ENCODE results near the gene ILDR1.

ILDR1 gene

DNA sequence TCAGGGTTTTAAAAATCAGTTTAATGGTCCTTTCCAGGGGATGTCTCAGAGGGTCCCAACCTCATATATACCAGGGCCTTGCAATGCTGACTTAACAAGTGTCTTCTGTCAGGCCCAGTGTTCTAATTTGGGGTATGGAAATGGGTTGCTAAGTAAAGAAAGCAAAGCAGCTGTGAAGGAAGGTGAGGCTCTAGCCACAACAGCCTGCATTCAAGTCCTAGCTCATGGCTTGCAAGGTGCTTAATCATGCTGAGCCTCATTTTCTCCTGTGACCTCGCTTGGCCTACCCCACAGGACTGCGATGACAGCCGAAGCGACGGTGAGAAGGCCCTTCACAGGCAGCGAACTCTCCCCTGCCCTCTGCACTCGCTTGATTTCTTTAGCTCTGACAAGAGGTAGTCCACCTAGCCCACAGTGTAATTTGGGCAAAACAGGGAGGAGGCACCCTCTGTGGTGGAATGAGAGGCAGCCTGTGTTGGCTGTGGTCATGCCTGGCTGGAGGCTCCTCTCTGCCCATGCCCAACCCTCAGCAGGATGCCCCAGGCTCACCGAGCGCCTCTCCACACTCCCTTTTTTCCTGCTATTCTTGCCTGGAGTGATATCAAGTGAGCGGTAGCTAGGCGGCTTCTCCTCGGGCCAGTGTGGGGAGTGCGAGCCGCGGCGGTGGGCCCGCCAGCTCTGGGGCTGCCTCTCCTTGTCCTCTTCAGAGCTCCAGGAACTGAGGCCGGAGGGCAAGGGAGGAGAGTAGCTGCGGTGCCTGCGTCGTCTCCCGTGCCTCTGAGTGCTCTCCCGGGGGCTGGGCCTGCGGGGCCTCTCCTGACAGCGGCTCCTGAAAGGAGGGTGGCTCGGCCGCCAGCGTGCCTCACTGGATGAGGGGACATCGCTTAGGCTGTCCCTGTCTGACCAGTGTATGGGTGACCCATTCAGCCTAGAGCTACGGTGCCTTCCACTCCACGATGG lies 29.2 kb downstream of the ILDR1 start:
- DNase-seq (ENCODE audit: low spot score), result no peak

DNA sequence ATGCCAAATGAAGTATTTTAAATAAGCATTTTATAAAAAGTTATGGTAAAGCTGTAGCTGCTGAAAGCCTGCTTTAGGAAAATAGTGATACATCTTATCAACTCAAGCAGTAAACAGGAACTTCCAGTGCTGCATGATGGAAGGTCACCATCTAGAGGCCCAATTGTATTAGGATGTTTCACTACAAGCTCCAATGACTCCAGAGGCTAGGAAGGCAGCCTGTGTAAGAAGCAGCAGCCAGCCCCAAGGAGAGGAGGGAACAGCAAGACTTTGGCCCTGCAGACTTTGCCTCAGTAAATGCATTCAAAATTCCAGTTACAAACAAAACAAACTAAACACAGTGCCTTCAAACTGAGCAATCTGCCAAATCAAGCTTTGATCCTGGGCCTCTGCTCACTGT lies 32.1 kb downstream of the ILDR1 start:
- DNase-seq (ENCODE audit: low spot score), result no peak

DNA sequence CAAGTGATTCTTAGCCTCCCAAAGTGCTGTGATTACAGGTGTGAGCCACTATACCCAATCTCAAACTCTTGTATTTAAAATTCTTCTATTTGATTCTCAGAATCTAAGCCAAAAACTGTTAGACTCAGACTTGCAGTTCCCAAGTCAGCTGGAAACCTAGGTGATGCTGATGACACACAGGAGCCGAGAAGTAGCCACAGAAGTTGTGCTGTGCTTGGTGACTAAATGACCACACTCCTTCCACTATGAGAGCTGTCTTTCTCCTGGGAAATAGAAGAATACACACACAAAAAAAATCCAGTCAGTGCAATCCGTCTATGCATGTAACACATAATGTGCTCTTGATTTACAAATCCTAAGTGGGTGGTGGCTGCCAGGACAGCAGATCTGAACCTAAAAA lies 33.9 kb downstream of the ILDR1 start:
- no peak for DNase-seq (ENCODE audit: low spot score)

DNA sequence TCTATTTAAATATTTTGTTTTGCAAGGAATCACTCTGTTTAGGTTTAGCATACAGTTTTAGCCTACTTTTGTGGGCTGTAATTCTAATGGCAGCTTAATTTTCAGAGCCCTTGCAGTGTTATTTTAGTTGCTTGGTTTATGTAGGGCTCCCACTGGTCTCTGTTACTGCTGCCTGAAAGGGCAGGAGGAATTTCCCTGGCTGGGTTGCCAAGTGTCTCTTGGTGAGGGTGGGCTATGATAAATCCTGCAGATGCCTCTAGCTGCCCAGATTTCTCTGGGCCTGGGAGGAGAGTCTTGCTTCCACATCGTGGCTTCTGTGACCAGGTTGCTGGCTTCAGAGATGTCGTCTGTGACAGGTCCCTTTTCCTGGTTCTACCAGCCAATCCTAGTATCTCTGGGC lies 36.2 kb downstream of the ILDR1 start:
- DNase-seq (ENCODE audit: low spot score), result no peak

DNA sequence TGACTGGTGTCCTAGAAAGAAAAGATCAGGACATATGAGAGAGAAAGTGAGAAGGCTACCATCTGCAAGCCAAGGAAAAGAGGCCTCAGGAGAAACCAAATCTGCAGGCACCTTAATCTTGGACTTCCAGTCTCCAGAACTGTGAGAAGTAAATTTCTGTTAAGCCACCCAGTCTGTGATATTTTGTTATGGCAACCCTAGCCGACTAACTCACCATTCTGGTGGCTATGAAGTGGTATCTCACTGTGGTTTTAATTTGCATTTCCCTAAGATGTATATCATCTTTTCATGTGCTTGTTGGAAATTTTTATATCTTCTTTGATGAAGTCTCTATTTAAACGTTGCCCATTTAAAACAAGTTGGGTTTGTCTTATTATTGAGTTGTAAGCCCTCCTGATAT lies 40.6 kb downstream of the ILDR1 start:
- no peak for DNase-seq (ENCODE audit: low spot score)

DNA sequence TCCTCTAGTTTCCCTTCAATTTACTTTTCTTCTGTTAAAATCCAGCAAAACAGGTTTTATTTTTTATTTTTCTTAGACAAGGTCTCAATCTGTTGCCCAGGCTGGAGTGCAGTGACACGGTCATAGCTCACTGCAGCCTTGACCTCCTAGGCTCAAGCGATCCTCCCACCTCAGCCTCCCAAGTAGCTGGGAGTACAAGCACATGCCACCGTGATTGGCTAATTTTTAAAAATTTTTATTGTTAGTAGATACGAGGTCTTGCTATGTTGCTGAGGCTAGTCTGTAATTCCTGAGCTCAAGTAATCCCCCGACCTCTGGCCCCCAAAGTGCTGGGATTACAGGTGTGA lies 41.6 kb downstream of the ILDR1 start:
- DNase-seq (ENCODE audit: low spot score), result no peak

DNA sequence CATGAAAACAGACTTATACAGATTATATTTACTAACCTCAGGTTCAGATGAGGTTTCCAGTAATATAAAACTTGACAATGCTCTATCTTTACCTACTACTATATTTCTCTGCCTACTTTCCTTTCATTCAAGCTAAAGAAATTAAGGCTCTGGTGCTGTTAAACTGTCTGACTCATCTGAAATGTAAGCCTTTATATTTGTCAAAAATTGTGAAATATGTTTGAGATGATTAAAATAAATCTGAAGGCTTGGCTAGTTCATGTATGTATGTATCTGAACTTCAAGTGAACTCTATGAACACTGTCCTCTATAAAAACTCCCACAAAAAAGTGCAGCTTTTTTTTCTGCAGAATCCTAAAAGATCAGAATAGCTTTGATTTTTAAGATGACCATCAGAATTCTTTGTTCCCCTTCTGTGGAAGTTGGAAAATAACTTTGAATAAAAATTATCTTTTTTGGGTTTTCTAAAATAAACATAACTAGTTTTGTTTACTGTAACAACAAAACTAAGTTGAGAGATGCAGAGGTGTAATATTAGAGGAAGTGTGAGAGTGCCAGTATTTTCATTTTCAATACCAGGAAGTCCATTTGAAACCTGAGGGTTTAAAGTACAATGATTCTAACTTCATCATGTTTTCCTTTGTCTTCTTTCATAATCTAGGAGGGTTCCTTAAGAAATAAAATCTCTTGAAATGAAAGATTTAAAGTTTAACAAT lies 42.2 kb downstream of the ILDR1 start:
- DNase-seq (ENCODE audit: low spot score), result no peak

DNA sequence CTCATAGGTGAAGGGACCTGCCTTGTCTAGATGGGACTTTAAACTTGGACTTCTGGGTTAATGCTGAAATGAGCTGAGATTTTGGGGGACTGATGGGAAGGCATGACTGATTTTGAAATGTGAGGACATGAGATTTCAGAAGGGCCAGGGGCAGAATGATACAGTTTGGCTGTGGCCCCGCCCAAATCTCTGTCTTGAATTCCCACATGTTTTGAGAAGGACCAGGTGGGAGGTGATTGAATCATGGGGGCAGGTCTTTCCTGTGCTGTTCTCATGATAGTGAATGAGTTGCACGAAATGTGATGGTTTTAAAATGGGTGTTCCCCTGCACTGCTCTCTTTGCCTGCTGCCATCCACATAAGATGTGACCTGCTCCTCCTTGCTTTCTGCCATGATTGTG lies 42.8 kb downstream of the ILDR1 start:
- no peak for DNase-seq (ENCODE audit: low spot score)

DNA sequence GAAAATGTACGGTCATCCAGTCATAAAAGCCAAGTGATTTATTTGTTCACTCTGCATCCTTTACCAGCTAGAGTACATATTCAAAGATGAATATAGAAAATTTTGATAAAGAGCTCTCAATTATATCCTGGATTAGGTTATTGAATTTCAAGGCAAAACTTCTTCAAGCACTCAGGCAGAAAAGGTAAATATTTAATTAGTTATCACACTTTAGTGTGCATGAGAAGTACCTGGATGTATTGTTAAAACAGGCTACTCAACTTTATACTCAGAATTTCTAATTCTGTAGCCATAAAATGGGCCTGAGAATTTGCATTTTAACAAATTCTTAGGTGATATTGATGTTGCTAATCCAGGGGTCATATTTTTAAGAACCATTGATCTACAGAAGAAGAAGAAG lies 45.3 kb downstream of the ILDR1 start:
- no peak for DNase-seq (ENCODE audit: low spot score)

DNA sequence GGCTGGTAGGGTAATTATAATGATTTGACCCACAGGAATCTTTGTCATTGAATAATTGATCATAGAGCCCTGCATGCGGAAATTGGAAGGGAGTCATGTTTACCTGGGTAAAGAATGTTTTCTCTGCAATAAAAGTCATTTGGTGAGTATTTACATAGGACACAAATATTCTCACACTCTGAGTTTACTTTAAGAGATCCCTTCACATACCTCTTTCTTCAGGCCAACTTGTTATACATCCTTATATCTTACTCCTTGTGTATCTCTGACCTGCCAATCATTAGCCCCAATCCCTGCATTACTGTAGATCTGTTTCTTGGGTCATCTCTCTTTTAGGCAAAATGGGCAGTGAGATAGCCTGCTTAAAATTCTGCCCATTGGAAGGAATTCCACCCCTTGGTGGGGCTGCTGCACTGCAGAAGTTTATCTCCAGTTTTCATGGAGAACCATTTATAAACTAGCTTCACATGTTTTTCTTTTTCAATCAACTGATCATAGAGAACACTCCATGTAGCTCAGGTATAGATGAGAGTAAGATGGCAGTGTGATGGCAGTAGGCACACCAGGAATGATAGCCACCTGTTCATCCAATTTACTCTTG lies 46.2 kb downstream of the ILDR1 start:
- DNase-seq (ENCODE audit: low spot score), result no peak

DNA sequence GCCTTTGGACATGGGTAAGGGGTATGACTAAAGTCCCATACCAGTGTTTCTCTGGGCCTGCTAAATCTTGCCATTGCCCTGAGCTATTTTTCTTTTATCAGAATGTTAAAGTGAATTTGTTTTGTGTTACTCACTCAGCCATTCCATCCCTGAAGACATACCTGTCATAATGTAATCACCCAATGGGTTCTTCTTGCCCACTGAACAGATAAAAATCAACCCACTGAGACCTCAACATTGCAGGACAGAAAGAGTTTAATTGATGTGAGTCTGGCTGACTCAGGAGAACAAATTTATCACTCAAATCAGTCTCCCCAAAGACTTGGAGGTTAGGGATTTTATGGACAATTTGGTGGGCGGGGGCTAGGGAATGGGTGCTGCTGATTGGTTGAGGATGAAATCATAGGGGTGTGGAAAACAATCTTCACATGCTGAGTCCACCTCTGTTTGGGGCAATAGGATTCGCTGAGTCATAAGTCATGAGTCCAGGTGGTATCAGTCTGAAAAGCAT lies 47.4 kb downstream of the ILDR1 start:
- no peak for DNase-seq (ENCODE audit: low spot score)

DNA sequence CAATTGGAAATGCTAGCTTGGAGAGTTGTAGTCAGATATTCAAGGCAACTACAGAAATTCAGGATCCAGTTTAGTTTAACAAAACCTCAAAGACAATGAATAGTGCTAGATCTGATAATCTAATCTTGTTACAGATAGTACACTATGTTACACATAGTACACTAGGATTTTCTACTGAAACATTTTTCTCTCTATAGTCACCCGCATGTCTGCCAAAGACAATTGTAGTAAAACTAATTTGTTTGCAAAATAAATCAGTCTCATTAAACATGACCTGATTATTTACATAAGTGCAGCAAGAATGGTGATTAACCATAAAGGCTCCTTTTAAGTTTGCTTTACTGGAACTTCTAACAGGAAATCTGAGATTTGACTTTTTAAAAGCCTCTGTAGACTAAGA lies 52.0 kb downstream of the ILDR1 start:
- DNase-seq (ENCODE audit: low spot score), result no peak

DNA sequence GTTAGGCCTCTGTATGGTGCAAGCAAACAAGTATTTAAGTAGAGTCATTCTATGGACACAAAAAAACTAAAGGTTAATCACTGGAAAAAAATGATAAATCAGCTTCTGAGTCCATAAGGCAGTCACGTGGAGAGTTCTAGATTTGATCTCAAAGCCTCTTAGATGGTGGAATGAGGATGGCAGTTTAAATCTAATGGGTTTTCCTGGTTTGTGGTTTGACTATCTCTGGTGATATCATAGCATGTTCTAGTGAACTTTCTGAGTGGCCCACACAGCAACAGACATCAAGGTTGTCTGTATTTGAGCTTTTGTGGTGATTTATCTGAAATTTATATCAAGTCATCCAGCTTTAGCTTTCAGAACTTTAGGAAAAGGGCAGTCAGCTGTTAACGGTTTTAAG lies 52.4 kb downstream of the ILDR1 start:
- no peak for DNase-seq (ENCODE audit: low spot score)

DNA sequence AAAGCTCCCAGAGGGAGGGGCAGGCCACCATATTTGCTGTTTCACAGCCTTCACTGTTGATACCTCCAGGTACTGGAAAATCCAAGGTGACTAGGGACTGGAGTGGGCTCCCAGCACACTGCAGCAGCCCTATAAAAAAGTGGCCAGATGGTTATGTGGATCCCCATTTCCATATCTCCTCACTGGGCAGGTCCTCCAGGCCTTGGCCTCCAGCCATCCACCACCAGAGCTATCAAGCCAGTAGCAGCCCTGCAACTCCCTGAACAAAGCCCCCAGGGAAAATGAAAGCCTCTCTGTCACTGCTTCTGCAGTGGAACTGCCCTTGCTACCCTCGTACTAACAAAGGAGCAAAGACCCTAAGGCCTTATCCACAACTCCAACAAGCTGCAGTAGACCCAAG lies 58.4 kb downstream of the ILDR1 start:
- no peak for DNase-seq (ENCODE audit: low spot score)

DNA sequence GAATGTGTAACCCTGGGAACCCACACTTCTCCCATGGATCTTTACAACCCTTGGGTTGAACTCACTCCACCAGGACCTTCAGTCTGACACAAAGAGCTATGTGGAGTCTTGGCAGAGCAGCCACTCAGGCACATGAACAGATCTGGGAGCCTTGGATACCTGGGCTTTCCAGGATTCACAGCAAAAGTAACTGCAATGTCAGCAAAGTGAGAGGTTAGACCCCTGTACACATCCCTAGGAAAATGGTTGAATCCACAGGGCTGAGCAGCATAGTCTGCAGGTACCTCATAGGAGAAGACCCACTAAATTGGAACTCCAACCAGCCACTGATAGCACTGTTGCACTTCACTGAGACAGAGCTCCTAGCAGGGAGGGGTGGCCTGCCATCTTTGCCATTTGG lies 59.6 kb downstream of the ILDR1 start:
- DNase-seq (ENCODE audit: low spot score), result no peak

DNA sequence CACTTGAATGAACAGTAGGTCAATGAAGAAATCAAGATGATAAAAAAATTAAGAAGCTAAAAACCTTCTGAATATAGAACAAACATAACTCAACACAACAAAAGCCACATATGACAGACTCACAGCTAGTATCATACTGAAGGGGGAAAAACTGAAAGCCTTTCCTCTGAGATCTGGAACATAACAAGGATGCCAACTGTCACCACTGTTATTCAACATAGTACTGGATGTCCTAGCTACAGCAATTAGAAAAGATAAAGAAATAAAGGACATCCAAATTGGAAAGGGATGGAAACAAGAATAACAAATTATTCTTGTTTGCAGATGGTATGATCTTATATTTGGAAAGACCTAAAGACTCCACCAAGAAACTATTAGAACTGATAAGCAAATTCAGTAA lies 60.8 kb downstream of the ILDR1 start:
- no peak for DNase-seq (ENCODE audit: low spot score)

DNA sequence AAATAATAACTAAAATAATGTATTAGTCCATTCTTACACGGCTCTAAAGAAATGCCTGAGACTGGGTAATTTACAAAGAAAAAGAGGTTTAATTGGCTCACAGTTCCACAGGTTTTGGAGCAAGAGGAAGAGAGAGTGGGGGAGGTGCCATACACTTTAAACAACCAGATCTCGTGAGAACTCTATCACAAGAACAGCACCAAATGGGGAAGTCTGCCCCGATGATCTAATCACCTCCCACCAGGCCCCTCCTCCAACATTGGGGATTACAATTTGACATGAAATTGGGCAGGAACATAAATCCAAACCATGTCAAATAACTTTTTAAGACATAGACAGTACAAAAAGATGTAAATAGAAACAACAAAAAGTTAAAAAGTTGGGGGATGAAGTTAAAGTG lies 63.2 kb downstream of the ILDR1 start:
- no peak for DNase-seq (ENCODE audit: low spot score)

DNA sequence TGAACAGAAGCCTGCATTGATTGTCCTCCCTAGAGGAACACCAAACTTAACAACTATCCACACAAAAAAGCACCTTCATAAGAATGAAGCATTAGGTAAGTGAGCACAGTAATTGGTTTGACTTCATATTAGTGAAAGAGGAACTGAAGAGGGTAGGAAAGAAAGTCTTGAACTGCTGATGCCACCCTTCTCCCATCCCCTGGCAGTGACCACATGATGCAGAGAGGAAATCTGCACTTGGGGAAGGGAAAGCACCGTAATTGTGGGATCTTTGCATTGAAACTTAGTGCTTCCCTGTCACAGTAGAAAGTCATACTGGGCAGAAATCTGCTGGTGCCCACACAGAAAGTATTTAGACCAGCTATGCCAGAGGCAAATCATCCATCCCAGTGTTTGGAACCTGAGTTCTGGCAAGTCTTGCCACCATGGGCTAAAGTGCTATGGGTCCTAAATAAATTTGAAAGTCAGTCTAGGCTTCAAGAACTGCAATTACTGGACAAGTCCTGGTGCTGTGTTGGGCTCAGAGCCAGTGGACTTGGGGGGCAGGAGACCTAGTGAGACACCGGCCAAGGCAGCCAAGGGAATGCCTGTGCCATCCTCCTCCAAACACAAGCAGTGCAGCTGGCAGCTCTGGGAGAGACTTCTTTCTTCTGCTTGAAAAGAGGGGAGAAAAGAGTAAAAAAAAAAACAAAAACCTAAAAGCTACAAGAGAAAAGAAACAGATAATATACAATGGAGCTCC lies 64.2 kb downstream of the ILDR1 start:
- DNase-seq (ENCODE audit: low spot score), result peak; percentile 59

DNA sequence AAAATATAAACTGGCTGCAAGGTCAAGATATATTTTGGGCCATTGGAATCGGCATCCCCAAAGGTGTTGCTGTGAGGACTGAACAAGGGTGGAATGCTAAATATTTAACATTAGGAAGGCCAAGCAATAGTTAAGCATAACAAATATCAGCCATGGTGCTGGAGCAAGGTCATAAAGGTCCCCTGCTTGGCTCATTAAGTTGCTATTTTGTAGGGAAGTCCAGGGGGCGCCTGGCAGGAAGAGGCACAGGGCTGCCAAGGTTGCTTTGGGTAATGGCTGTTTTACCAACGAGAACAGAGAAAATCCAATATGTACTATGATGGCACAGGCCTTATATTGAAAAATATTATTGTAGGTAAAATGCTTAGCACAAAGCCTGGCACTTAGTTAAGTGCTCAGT lies 65.7 kb downstream of the ILDR1 start:
- DNase-seq (ENCODE audit: low spot score), result no peak

DNA sequence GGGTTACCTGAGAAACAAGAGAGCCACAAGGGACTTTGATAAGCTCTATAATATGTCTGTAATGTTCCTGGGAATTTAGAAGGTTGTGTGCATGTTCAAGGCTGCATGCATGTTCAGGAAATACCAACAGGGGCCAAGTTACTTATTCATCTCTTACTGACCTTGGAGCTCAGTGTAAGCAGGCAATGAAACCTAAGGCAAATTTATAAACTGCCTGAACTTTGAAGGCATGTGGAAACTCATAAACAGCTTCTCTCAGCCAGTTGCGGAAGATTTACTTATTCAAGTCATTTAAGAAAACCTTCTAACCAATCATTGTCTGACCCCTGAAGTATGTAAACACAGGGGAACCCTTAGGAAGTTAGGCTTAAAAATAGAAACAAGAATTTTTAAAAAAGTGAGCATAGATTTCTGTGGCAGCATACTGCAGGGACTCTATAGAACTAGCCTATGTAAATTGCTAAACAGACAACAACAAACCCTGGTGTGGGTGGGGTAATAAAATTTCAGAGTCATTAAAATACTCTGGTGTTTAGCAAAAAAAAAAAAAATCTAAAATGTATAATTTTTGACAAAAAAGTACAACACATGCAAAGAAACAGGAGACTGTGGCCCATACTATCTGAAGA lies 70.6 kb downstream of the ILDR1 start:
- DNase-seq (ENCODE audit: low spot score), result no peak

DNA sequence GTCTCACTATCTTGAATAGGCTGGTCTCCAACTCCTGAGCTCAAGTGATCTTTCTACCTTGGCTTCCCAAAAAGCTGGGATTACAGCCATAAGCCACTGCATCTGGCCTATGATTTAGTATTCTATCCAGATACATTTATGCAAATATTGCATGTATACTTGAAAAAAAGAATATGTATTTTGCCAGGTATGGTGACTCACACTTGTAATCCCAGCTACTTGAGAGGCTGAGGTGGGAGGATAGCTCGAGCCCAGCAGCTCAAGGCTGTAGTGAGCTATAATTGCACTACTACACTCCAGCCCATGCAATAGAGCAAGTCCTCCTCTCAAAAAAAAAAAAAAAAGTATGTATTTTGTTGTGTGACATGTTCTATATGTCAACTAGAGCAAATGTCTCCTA lies 73.4 kb downstream of the ILDR1 start:
- DNase-seq (ENCODE audit: low spot score), result no peak

DNA sequence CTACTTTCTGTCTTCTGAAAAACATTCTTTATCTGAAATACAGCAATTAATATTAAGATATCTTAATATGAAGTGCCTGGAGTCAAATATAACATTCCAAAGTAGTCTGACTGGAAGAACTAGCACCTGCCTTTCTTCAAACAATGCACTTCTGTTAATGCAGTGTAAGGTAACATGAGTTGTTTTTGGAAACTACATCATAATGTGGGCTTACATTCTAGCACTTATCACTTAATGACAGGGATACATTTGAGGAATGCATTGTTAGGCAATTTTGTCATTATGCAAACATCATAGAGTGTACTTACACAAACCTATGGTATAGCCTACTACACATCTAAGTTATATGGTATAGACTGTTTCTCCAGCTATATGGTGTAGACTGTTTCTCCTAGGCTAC lies 78.6 kb downstream of the ILDR1 start:
- DNase-seq (ENCODE audit: low spot score), result no peak
